RKO (cell line): ENCODE results near the gene KHDC1L.
"Not testable (repeated sequence)": the region's sequence is repeated elsewhere in the genome, so short reads cannot be mapped to it uniquely, and the experiment has no call there.

Experiments
- DNase-seq: peaks from one replicate; pipeline ENCODE4 v3.0.0-alpha.2; 2016; ENCODE audit warnings: low spot score

The KHDC1L gene

GRCh38 chr6:73225396-73225795 is at the start of gene KHDC1L:
KHDC1L (minus strand) TSS chr6:73225496; CDS start chr6:73225408, 88 bp downstream.
- no peak for DNase-seq

GRCh38 chr6:73269296-73269695 is 44.0 kb upstream of the KHDC1L start:
- DNase-seq, result not testable (repeated sequence)

GRCh38 chr6:73268896-73269295 is 43.6 kb upstream of the KHDC1L start:
- not testable (repeated sequence) for DNase-seq

GRCh38 chr6:73264446-73264845 is 39.1 kb upstream of the KHDC1L start:
- no peak for DNase-seq

- no peak for DNase-seq
These were observed 38.2 kb upstream of the KHDC1L start for GRCh38 chr6:73263570-73263909.

- no peak for DNase-seq
These were observed 37.6 kb upstream of the KHDC1L start, which contains the start of gene KHDC1 for GRCh38 chr6:73262671-73263569. KHDC1 (minus strand) TSS chr6:73263196; CDS start chr6:73242517, 20,679 bp downstream.

GRCh38 chr6:73258721-73259120 is 33.4 kb upstream of the KHDC1L start:
- no peak for DNase-seq

GRCh38 chr6:73254323-73254722 is 29.0 kb upstream of the KHDC1L start:
- not testable (repeated sequence) for DNase-seq

- DNase-seq, result no peak
These were observed 27.4 kb upstream of the KHDC1L start for GRCh38 chr6:73252703-73253102.

- no peak for DNase-seq
These were observed 24.7 kb upstream of the KHDC1L start for GRCh38 chr6:73250016-73250415.

- DNase-seq, result no peak
These were observed 23.1 kb upstream of the KHDC1L start for GRCh38 chr6:73248192-73248903.

GRCh38 chr6:73242001-73242400 is 16.7 kb upstream of the KHDC1L start:
- no peak for DNase-seq

GRCh38 chr6:73240730-73241129 is 15.4 kb upstream of the KHDC1L start:
- no peak for DNase-seq

- DNase-seq, result peak; percentile 70
These were observed 11.0 kb upstream of the KHDC1L start for GRCh38 chr6:73236144-73236750.

GRCh38 chr6:73234733-73235132 is 9.4 kb upstream of the KHDC1L start:
- peak; percentile 53 for DNase-seq

- not testable (repeated sequence) for DNase-seq
These were observed 8.7 kb upstream of the KHDC1L start for GRCh38 chr6:73233971-73234370.

- DNase-seq, result no peak
These were observed 7.8 kb upstream of the KHDC1L start for GRCh38 chr6:73233048-73233447.

- DNase-seq, result no peak
These were observed 6.7 kb upstream of the KHDC1L start for GRCh38 chr6:73231986-73232391.

- no peak for DNase-seq
These were observed 2.4 kb upstream of the KHDC1L start for GRCh38 chr6:73227606-73228255.

GRCh38 chr6:73216859-73217258 is 8.4 kb downstream of the KHDC1L start:
- DNase-seq, result no peak

- no peak for DNase-seq
These were observed 16.2 kb downstream of the KHDC1L start for GRCh38 chr6:73209117-73209516.

GRCh38 chr6:73207221-73207837 is 18.0 kb downstream of the KHDC1L start:
- no peak for DNase-seq
